Stomach (tissue), 4 donors: Measurements from ENCODE around the gene FRAS1.

Source experiments
- POLR2A ChIP-seq, 4 donors: fragments of 450-650 bp; IDR thresholded peaks; one replicate each; pipeline ENCODE4 v1.6.1; 2016; ENCODE audit warnings: antibody characterized with exemption in 4 of 4, control low read depth in 2 of 4, mild to moderate bottlenecking in 1 of 4, moderate library complexity in 1 of 4
- POLR2AphosphoS5 ChIP-seq, 3 donors: sonication (generic); formaldehyde crosslinking; IDR thresholded peaks; one replicate each; pipeline ENCODE4 v1.6.1; 2016; ENCODE audit warnings: antibody characterized with exemption in 3 of 3
- TF ChIP-seq, protein P1 (sequence below), 7 experiments: fragments of 450-650 bp in 4 of 7; fragments of 200-600 bp in 3 of 7; sonication (generic) in 3 of 7; IDR thresholded peaks; one replicate each; pipeline ENCODE4 v1.5.1; 2016 to 2019; ENCODE audit warnings: antibody characterized with exemption in 7 of 7, control low read depth in 2 of 7, mild to moderate bottlenecking in 1 of 7

DNA sequence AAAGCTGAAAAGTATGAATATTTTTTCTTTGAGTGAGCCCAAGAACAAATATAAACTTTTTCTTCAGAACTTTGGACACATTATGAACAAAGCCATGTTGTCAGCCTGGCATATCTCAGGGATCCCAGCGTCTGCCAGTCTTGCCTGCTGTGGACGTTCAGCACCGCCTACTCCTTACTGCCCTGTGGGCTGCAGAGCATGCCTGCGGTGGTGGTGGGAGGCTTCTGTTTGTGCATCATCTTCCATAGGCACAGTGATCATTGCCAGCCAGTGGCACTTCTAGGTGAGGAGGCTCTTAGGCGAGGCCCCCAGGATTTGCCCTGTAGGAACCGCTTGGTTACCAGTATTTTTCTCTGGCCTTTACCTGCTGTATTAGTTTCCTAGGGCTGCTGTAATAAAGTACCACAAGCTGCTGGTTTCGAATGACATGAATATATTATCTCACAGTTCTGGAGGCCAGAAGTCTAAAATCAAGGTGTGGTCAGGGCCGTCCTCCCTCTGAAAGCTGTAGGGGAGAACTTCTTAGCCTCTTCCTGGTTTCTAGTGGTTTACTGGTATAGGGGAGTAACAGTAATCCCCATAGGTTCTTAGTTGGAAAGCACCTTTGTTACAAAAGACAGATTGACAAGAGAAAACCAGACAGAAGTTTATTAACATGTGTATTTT lies 509.8 kb downstream of the FRAS1 start:
- TF ChIP-seq, protein P1, sequence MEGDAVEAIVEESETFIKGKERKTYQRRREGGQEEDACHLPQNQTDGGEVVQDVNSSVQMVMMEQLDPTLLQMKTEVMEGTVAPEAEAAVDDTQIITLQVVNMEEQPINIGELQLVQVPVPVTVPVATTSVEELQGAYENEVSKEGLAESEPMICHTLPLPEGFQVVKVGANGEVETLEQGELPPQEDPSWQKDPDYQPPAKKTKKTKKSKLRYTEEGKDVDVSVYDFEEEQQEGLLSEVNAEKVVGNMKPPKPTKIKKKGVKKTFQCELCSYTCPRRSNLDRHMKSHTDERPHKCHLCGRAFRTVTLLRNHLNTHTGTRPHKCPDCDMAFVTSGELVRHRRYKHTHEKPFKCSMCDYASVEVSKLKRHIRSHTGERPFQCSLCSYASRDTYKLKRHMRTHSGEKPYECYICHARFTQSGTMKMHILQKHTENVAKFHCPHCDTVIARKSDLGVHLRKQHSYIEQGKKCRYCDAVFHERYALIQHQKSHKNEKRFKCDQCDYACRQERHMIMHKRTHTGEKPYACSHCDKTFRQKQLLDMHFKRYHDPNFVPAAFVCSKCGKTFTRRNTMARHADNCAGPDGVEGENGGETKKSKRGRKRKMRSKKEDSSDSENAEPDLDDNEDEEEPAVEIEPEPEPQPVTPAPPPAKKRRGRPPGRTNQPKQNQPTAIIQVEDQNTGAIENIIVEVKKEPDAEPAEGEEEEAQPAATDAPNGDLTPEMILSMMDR (IDR thresholded peaks at IDR 0.05) = no peak
- TF ChIP-seq POLR2A (IDR thresholded peaks at IDR 0.05) = no peak
- TF ChIP-seq POLR2AphosphoS5 (IDR thresholded peaks at IDR 0.05) = no peak
